ENCODE measurements around the gene ACTR3C.
"Not testable (repeated sequence)": the region's sequence is repeated elsewhere in the genome, so short reads cannot be mapped to it uniquely, and the experiment has no call there.

ACTR3C gene

DNA sequence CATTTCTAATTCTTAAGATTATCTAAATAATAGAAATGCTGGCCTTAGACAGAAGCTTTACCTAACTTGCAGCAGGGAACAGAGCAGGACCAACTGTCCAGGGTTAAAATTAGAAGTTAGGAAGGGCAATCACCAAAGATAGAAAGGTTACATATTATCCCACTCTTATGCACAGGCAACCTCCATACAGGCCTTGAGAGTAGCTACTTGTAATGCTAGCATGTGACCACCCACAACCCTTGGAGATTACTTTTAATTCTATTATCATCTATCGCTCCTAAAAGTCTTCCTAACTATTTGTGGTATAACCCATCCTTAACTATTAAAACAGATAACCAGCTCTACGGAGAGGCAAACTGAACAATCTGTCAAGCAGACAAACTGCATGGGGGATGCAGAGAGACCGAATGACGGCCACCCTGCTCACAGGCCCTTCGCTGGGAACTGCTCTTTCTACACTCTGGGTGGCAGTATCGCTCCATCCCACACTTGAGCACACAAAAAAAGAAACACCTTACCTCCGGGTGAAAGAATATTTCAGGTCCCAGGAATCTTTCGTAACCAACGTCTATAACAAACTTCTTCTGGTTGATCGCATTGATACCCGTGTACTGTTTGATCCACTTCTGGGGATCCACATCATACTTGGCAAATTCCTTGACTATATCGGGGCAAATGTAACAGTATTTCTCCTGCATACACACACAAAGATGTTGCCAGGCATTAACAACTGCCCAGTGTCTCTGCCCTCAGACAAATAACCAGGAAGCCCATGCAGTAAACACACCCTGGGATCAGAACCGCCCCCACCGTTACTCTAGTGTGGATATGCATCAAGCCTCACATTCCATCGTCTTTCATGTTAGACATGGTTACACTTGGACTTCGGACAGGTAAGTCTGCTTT, 37.2 kb downstream of the ACTR3C start:
- TF ChIP-seq, protein P1, sequence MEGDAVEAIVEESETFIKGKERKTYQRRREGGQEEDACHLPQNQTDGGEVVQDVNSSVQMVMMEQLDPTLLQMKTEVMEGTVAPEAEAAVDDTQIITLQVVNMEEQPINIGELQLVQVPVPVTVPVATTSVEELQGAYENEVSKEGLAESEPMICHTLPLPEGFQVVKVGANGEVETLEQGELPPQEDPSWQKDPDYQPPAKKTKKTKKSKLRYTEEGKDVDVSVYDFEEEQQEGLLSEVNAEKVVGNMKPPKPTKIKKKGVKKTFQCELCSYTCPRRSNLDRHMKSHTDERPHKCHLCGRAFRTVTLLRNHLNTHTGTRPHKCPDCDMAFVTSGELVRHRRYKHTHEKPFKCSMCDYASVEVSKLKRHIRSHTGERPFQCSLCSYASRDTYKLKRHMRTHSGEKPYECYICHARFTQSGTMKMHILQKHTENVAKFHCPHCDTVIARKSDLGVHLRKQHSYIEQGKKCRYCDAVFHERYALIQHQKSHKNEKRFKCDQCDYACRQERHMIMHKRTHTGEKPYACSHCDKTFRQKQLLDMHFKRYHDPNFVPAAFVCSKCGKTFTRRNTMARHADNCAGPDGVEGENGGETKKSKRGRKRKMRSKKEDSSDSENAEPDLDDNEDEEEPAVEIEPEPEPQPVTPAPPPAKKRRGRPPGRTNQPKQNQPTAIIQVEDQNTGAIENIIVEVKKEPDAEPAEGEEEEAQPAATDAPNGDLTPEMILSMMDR (IDR thresholded peaks at IDR 0.05; ENCODE audit: extremely low read depth, missing control alignments) = peak; percentile 37
- DNase-seq (ENCODE audit: low spot score) = not testable (repeated sequence)

DNA sequence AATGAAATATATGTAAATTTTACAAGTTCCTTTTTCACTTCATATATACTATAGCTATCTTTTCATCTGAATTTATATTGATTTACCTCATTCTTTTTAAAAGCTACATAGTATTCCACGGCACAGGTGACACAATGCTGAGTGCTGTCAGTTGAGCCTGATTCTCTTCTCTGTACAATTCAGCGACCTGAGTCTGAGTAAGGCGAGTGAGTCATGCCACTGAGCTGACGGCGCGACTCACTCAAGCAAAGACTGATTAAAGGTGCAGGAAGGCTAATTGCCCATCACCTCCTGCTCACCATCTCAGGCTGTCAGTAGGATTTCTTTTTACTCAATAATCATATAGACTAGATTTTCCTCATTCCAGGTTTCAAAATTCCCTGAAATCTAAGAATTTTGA, 39.7 kb downstream of the ACTR3C start:
- DNase-seq (ENCODE audit: low spot score) = not testable (repeated sequence)

DNA sequence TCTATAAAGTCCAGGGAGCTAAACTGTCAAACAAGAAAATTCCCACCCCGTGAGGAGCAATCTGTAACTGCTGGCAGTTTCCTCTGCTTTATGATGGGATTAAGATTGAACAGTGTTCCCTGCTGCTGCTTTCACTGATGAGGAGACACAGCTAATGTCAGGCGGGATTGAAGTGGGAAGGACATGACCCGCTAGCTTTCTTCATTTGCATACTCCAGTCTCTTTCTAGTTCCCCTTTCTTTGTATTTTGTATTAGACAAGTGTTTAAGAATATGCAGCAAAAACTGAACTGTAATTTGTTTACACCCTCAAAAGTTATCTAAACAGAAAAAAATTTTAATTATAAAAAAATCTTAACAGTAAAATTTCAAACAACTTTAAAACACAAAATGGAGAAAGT, 40.2 kb downstream of the ACTR3C start:
- not testable (repeated sequence) for DNase-seq (ENCODE audit: low spot score)

DNA sequence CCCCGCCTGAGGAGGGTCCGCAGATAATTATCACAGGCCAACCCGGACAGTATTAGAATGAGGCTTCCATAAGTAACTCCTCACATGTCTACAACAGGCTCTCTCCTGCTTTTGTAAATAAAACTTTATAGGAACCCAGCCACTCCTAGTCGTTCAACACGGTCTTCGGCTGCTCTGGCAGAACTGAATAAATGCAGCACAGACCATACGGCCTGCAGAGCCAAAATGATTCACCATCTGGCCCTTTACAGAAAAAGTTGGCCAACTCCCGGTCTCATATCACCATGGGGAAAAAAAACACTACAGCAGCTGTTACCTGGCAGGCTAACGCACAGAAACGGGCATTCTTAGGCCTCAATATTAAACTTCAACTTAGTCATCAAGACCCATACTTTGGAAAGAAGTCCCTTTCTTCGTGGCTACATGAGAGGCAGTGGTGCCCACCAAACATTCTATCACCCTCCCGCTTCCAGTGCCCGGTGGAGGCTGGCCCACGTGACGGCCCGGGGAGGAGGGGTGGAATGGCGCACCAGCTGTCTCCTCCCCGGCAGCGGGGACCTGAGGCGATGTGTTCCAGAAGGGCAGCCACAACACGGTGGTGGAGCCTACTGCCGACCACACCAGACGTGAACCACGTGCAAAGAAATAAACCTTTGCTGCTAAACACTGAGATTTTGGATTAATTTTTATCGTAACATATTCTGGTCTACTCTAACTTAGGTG, 41.5 kb downstream of the ACTR3C start:
- DNase-seq (ENCODE audit: low spot score) = not testable (repeated sequence)

DNA sequence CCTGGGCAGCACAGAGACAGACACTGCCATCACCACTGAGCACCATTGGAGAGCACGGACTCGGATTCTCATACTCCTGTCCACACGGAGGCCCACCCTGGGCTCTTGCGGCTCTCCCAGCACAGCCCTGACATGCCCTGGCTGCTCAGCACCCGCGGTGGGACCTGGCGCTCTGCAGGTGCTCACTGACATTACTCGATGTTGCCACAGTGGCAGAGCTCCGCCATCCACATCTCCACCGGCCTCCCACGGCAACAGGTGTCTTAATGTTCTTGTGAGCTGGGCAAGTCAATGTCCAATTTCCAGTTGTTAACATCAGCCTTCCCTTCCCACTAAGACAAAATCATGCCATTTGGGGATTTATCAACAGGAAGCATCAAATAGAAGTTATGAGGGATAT, 45.0 kb downstream of the ACTR3C start:
- DNase-seq (ENCODE audit: low spot score) = not testable (repeated sequence)

DNA sequence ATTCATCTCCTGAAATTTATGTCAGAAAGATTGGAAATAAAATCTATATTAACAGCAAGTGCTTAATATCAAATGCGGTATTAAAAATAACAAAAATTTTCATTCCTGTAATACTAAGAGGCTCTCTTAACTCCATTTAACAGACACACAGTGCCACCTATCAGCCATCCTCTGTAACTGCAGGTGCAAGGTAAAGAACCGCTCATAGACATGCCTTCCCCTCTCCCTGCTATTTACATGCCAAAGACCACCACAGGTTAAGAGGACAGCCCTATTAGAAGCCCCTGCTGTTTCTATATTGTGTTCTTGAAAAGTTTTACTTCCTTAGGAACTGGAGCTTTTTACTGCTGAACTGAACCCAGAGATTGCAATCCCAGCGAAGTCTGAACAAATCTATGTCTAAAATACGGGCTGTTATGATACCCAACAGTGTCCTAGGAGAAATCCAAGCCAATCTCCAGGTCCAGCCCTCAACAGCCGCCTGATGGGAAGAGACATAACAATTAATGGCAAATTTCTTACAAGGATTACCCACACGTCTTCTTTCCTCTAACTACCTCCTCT, 47.1 kb downstream of the ACTR3C start:
- DNase-seq (ENCODE audit: low spot score) = peak; percentile 46
- TF ChIP-seq, protein P1 (IDR thresholded peaks at IDR 0.05; ENCODE audit: extremely low read depth, missing control alignments) = peak; percentile 53

DNA sequence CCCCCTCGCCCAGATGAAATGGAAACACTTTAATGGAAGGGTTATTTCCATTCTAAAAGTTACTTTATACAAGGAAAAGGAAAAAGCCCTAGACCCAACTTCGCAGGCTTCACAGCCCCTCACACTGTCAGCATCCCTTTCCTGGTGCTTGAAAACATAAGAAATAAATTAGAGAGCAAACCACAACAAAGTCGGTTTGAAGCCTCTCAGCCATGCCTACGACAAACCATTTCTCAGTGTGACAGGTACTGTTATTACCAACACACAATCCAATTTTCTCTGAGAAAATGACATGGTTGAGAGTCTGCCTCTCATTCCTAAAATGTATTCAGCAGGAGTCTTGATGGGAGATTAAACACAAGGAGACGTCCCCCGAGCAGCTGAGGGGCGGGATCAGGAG, 51.4 kb downstream of the ACTR3C start:
- not testable (repeated sequence) for DNase-seq (ENCODE audit: low spot score)

DNA sequence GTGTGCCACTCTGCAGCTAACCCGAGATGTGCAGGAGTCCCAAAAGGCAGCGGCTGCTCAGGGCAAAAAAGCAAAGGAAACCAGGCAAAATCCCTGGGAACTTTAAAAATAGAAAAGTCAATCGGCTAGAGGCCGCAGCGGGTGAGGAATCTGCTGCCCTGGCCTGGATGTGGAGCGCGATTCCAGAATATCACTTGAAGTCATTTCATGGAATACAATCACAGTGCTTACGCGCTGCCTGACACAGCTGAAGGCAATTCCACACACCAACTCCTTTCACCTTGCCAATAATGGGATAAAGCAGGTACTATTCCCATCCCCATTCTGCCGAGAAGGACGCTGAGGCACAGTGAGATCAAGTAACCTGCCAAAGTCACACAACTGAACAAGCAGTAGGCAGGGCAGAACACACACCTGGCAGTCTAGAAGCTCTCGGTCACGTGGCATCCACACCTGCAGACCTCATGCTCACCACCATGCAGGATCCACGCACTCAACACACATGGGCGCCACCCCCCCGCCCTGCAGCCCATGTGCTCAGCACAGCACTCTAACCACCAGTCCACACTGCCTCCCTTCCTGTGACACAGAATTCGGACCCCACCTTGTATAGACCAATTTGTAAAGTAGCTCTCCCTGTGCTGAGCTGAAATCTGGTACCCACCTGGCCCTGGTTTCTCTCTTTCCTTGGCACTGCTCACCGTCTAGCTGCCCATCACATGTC, 53.1 kb downstream of the ACTR3C start:
- DNase-seq (ENCODE audit: low spot score) = not testable (repeated sequence)

DNA sequence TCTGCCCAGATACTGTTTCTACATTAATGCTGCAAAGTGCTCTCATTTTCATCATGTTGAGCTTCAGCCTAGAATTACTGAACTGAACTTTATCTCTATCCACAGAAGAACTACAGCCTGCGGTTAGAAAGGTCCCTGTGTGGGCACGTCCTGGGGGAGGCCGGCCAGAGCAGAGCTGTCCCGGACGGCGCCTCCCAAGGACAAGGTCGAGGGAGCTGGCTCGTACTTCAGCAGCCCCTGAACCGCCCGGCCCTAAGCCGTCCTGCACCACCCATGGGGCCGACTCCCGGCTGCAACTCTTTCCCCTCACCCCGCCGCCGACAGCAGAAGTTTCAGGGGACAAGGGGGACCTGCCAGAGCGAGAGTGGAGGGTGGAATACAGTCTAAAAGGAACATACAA, 54.5 kb downstream of the ACTR3C start:
- DNase-seq (ENCODE audit: low spot score) = not testable (repeated sequence)

DNA sequence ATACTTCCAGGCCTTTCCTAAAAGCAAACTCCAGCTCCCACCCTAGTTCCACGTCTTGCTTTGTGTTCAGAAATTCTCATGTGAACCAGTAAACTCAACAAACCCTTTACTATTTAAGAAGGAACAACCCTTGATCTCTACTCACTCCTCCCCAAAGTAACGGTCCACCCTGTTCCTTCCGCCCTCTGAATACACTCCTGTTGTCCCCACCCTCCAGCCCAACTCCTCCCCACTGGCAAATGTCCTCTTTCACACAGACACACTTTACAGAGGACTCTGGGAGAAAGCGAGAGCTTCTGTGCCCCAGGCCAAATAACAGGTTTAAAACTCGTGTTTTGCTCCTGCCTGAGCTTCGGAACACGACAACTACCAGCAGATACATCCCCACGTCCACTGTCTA, 55.1 kb downstream of the ACTR3C start:
- not testable (repeated sequence) for DNase-seq (ENCODE audit: low spot score)

DNA sequence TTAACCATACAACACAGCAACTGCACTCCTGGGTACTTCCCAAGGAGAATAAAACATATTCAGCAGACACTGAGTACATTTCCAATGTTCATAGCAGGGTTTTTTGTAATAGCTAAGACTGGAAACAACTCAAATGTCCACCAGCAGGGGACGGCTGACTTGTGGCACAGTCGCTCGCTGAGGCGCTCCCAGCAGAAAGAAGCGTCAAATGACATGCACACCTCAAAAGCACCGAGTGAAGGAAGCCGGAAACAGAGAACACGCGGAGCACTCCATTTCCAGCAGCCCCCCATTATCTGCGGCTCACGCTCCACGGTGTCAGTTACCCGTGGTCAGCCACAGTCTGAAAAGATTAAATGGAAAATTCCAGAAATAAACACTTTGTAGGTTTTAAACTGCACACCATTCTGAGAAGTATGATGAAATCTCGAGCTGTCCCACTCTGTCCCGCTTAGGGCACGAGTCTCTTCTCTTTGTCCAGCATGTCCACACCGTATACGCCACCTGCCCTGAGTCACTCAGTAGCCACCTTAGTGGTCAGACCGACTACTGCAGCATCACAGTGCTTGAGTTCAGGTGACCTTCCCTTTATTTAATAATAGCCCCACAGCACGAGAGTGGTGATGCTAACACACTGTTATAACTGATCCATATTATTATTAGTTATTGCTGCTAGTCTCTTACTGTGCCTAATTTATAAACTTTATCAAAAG, 56.2 kb downstream of the ACTR3C start:
- not testable (repeated sequence) for DNase-seq (ENCODE audit: low spot score)

DNA sequence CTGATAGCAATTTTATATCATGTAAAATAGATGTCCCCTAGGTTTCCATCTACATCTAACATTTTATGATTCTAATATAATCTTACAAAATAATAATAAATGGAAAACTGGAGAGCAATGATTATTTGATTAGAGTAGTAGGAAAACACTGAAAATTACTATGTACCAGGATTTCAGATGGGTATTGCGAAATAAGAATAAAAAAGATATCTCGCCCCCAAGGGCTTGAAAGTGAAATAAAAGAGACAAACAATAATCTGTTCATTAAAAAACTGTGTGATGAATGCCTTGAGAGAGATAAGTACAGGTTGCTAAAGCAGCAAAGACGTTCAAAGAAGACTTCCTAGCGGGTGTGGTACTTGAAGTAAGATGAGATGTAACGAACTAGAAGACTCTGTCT, 60.7 kb downstream of the ACTR3C start:
- DNase-seq (ENCODE audit: low spot score) = not testable (repeated sequence)

DNA sequence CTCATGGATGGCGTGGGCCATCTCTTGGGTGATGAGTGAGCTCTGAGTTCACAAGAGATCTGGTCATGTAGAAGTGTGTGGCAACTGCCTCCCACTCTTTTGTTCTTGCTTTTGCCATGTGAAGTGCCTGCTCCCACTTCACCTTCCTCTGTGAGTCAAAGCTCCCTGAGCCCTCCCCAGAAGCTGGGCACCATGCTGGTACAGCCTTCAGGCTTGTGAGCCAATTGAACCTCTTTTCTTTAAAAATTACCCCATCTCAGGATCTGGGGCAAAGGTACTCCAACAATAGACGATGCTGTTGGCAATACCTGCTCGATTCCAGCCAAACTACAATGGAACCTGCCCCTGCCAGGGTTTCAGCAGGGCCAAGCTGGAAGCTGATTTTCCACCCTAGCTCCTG, 75.6 kb downstream of the ACTR3C start:
- not testable (repeated sequence) for DNase-seq (ENCODE audit: low spot score)

DNA sequence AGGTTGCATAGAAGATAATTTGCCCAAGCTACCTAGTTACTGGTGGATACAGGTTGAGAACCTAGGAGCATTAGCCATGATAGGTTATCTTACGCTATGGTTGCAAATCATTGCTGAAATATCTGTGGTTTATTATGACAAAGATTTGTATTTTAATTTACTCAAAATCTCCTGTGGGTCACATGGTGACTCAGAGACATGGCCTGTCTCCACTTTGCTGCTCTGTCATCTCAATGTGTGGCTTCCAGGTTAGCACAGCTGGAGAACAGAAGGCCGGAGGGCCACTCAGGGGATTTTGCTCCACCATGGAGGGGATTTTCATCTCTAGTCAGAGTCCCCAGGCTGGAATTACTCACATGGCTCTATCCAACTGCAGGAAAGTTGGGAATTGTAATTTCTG, 78.1 kb downstream of the ACTR3C start:
- DNase-seq (ENCODE audit: low spot score) = not testable (repeated sequence)

DNA sequence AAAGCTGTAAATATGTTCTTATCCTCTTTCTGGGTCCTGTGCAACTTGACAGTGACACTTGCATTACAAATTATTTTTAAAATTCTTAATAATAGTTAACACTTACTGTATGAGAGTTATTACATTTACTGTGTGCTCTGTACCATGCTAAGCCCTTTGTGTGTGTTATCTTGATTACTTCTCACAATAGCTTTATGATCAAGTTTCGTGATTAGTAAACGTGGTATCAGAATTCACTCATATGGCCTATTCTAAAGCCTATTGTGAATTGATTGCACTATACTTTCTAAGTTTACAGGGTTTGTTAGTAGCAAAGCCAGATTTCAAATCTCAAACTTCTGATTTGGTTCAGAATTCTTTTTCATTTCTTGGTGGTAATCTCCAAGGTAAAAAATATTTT, 80.4 kb downstream of the ACTR3C start:
- not testable (repeated sequence) for DNase-seq (ENCODE audit: low spot score)

DNA sequence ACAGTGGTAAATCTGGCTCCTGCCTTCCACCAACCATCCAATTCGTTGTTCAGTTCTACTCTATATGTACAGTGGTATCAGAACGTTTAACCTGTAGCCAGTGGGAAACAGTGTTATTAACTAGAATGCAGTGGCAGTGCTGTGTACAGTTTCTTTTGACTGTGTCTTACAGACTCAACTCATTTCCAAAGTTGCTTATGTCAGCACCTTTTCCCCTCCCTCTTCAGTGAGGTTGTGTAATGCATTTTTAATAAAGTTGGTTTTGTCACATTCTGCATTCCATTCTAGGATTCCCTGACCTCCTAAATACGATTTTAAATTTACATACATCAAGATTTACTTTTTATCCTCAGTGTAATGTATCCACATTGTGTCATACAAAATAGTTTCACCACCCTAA, 97.9 kb downstream of the ACTR3C start:
- DNase-seq (ENCODE audit: low spot score) = not testable (repeated sequence)

DNA sequence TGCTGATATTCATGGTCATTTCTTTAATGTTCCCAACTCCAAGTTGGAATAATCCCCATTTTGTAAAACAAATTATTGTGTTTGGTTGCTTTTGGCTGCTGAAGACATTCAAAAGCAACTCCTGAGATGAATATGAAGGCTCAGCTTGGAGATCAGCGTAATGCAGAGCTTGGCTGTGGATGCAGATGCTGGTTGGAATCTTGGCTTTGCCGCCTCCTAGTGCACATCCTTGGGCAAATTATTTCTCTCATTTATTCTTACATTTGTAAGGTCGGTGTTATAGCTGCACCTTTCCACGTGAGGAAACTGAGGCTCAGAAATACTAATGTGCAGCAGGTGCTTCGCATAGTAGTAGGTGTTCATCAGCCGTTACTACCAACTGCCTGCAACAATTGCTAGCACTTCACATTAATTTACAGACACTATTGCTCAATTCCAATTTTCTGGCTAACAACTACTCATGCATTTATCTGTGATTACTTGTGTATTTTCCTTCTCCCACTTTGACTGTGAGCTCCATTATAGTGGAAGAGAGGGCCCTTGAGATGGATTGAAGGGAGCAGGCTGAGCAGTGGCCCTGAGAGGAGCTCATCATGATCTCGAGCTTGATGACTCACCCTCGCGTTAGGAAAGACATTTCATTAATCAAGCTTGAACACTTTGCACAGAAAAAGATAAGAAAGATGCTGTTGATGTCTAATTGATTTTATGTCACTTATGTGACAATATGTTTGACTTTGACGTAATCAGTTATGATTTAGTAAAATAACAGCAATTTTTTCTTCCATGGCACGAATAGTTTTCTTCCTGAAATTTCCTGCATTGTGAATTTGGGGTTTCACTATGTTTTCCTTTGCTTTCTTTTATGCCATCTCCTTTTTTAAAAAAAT, 101.0 kb downstream of the ACTR3C start:
- DNase-seq (ENCODE audit: low spot score) = not testable (repeated sequence)
